ENCODE results near the gene TMEM41A. TPM values are rescaled to one million over a fixed set of nuclear protein-coding genes. Genes with fewer than 3 reads are reported as not detected.

TMEM41A gene
- total RNA-seq, 2 donors from 2014 or later = 19.7 to 21.4 TPM

DNA sequence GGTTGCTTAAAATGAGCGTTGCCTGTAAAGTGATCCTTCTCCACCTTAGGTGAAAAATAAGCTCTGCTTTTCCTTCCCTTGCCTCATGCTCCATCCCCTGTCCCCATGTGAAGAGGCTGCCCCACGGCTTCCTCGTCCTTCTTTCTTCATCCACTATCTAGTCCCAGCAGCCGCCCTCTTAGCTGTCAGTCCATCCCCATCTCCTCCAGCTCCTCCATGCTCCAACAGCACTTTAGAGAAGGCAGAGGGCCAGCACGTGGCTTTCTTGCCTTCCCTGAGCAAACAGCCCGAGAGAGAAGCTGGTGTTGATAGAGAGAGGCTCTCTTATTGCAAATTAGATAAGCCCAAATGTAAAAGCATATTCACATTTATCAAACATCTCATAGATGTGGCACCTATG lies 9.0 kb upstream of the TMEM41A start:
- Histone ChIP-seq H3K27me3 (ENCODE audit: control insufficient read depth, insufficient read depth, low read length, poor library complexity, severe bottlenecking) (no peaks in the 10 kb centered on the region), H3K27ac (ENCODE audit: low read depth, low read length) (no peak overlapping the region), H3K4me3 (ENCODE audit: low read length) (no peak overlapping the region), H3K4me1 (ENCODE audit: control insufficient read depth, insufficient read depth, low read length) (no peaks in the 10 kb centered on the region), H3K9me3 (ENCODE audit: control insufficient read depth, low read length) (no peaks in the 10 kb centered on the region), H3K36me3 (ENCODE audit: control insufficient read depth, insufficient read depth, low read length) (no peaks in the 10 kb centered on the region), H3K9ac (ENCODE audit: extremely low read depth, low read length, poor library complexity, severe bottlenecking) (no peak overlapping the region)
- H3K36me3 Mint-ChIP-seq (ENCODE audit: low read depth) = no peaks in the 10 kb centered on the region
- no peaks in the 10 kb centered on the region for H3K9me3 Mint-ChIP-seq
- H3K4me1 Mint-ChIP-seq = no peaks in the 10 kb centered on the region
- DNase-seq = no peak
- H3K27ac Mint-ChIP-seq = no peak overlapping the region
- TF ChIP-seq, protein P1, sequence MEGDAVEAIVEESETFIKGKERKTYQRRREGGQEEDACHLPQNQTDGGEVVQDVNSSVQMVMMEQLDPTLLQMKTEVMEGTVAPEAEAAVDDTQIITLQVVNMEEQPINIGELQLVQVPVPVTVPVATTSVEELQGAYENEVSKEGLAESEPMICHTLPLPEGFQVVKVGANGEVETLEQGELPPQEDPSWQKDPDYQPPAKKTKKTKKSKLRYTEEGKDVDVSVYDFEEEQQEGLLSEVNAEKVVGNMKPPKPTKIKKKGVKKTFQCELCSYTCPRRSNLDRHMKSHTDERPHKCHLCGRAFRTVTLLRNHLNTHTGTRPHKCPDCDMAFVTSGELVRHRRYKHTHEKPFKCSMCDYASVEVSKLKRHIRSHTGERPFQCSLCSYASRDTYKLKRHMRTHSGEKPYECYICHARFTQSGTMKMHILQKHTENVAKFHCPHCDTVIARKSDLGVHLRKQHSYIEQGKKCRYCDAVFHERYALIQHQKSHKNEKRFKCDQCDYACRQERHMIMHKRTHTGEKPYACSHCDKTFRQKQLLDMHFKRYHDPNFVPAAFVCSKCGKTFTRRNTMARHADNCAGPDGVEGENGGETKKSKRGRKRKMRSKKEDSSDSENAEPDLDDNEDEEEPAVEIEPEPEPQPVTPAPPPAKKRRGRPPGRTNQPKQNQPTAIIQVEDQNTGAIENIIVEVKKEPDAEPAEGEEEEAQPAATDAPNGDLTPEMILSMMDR (conservative IDR thresholded peaks at IDR 0.05) = no peak
- 82 to 89% methylated on average over 1 to 6 of the region's 6 CpGs for WGBS, 2 experiments (ENCODE audit: insufficient coverage in 1 of 2, insufficient read length in 1 of 2)
- H3K27me3 Mint-ChIP-seq (ENCODE audit: insufficient read depth) = no peaks in the 10 kb centered on the region
- no peak overlapping the region for H3K4me3 Mint-ChIP-seq

DNA sequence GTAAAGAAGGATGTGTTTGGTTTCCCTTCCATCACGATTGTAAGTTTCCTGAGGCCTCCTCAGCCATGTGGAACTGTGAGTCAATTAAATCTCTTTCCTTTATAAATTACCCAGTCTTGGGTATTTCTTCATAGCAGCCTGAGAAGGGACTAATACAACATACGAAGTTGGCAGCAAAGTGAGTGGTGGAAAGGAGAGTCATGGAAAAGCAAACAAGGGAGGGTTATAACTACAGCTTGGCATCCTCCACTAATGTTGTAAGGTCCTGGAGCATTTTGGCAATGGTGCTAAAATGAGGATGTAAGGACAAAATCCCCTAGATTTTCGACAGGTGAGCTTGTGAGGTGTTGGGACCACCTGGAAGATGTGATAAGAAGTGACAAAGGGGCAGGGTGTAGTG lies 5.8 kb upstream of the TMEM41A start:
- Histone ChIP-seq H3K4me3 (ENCODE audit: low read length) (no peak overlapping the region), H3K9me3 (ENCODE audit: control insufficient read depth, low read length) (no peaks in the 10 kb centered on the region), H3K27ac (ENCODE audit: low read depth, low read length) (no peak overlapping the region), H3K36me3 (ENCODE audit: control insufficient read depth, insufficient read depth, low read length) (no peaks in the 10 kb centered on the region), H3K9ac (ENCODE audit: extremely low read depth, low read length, poor library complexity, severe bottlenecking) (no peak overlapping the region), H3K27me3 (ENCODE audit: control insufficient read depth, insufficient read depth, low read length, poor library complexity, severe bottlenecking) (no peaks in the 10 kb centered on the region), H3K4me1 (ENCODE audit: control insufficient read depth, insufficient read depth, low read length) (no peaks in the 10 kb centered on the region)
- WGBS, 2 experiments (ENCODE audit: insufficient coverage in 1 of 2, insufficient read length in 1 of 2) = 81 to 84% methylated on average over 2 to 3 of the region's 3 CpGs
- no peak overlapping the region for H3K27ac Mint-ChIP-seq
- no peaks in the 10 kb centered on the region for H3K9me3 Mint-ChIP-seq
- DNase-seq = no peak
- TF ChIP-seq, protein P1 (conservative IDR thresholded peaks at IDR 0.05) = no peak
- no peaks in the 10 kb centered on the region for H3K36me3 Mint-ChIP-seq (ENCODE audit: low read depth)
- H3K27me3 Mint-ChIP-seq (ENCODE audit: insufficient read depth) = peaks cover 18% of the 10 kb centered on the region
- H3K4me3 Mint-ChIP-seq = no peak overlapping the region
- no peaks in the 10 kb centered on the region for H3K4me1 Mint-ChIP-seq

DNA sequence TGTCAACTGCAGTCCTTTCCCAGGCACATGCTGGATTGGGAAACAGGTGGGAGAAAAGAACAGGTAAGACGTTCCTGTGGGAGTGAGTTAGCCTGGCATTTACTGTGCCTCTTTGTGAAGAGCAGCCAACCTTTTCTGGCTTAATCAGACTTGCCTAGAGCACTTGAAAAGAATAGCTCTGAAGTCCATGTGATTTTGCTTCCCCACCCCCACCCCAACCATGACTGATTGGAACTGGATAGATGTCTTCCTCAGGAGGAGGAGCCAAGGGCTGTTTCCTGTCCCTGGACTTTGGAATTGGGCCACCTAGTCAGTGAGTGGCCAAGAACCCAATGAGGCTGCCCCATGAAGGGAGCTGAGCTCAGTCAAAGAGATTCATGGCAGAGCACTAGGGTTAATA lies 4.7 kb upstream of the TMEM41A start:
- no peaks in the 10 kb centered on the region for H3K4me1 ChIP-seq (ENCODE audit: control insufficient read depth, insufficient read depth, low read length)
- WGBS, 2 experiments (ENCODE audit: insufficient coverage in 1 of 2, insufficient read length in 1 of 2) = 82 to 86% methylated on average over 1 of the region's 1 CpG
- no peaks in the 10 kb centered on the region for H3K36me3 ChIP-seq (ENCODE audit: control insufficient read depth, insufficient read depth, low read length)
- no peak overlapping the region for H3K9ac ChIP-seq (ENCODE audit: extremely low read depth, low read length, poor library complexity, severe bottlenecking)
- Mint-ChIP-seq H3K27me3 (ENCODE audit: insufficient read depth) (peaks cover 20% of the 10 kb centered on the region), H3K36me3 (ENCODE audit: low read depth) (no peaks in the 10 kb centered on the region), H3K9me3 (no peaks in the 10 kb centered on the region), H3K27ac (no peak overlapping the region), H3K4me1 (no peaks in the 10 kb centered on the region), H3K4me3 (no peak overlapping the region)
- no peak overlapping the region for H3K27ac ChIP-seq (ENCODE audit: low read depth, low read length)
- DNase-seq = no peak
- H3K4me3 ChIP-seq (ENCODE audit: low read length) = no peak overlapping the region
- H3K9me3 ChIP-seq (ENCODE audit: control insufficient read depth, low read length) = peaks cover 3% of the 10 kb centered on the region
- TF ChIP-seq, protein P1 (conservative IDR thresholded peaks at IDR 0.05) = no peak
- no peaks in the 10 kb centered on the region for H3K27me3 ChIP-seq (ENCODE audit: control insufficient read depth, insufficient read depth, low read length, poor library complexity, severe bottlenecking)
